ENCODE data around the gene FAM111B. TPM values are rescaled to one million over a fixed set of nuclear protein-coding genes. Genes with fewer than 3 reads are reported as not detected.
"Not testable (repeated sequence)": the region's sequence is repeated elsewhere in the genome, so short reads cannot be mapped to it uniquely, and the experiment has no call there.

FAM111B gene
- total and polyA plus RNA-seq, 8 donors = 0.29 to 37.9 (median 2.5) TPM

GRCh38 chr11:59062602-59063529 is 44.2 kb upstream of the FAM111B start:
- TF ChIP-seq CTCF (IDR thresholded peaks at IDR 0.05) (no peak), EP300 (IDR thresholded peaks at IDR 0.05) (no peak), POLR2AphosphoS5 (IDR thresholded peaks at IDR 0.05) (no peak), POLR2A (IDR thresholded peaks at IDR 0.05) (no peak)
- H3K27me3 ChIP-seq = peaks cover 0 to 59% (median 6%) of the 10 kb centered on the region in 3 donors
- DNase-seq = peak in 1 of 2 donors; percentile 11
- intact Hi-C loops (cut with DNase I; ENCODE audit: low total_unique reads) = no loop called here
- WGBS, 5 donors = 41 to 61% (median 50%) methylated on average over 54 to 56 of the region's 56 CpGs
- H3K27ac ChIP-seq = no peak overlapping the region
- H3K9me3 ChIP-seq = no peaks in the 10 kb centered on the region
- H3K4me1 ChIP-seq = peaks cover 0 to 9% (median 5%) of the 10 kb centered on the region in 4 donors
- no peaks in the 10 kb centered on the region for H3K36me3 ChIP-seq
- no peak overlapping the region for H3K4me3 ChIP-seq

- 75 to 76% (median 75%) methylated on average over 14 of the region's 14 CpGs for WGBS, 5 donors
- intact Hi-C loops (cut with DNase I; ENCODE audit: low total_unique reads) = not testable (repeated sequence)
These were observed 42.9 kb upstream of the FAM111B start for GRCh38 chr11:59063996-59064727.

GRCh38 chr11:59069087-59069486 is 38.0 kb upstream of the FAM111B start:
- Histone ChIP-seq H3K4me1 (no peaks in the 10 kb centered on the region), H3K4me3 (no peak overlapping the region), H3K9me3 (peaks cover 0 to 5% (median 0%) of the 10 kb centered on the region in 4 donors), H3K36me3 (no peaks in the 10 kb centered on the region), H3K27me3 (peaks cover 0 to 23% (median 5%) of the 10 kb centered on the region in 3 donors), H3K27ac (no peak overlapping the region)
- WGBS, 5 donors = 79 to 88% (median 80%) methylated on average over 1 of the region's 1 CpG
- no peak for DNase-seq
- intact Hi-C loops (cut with DNase I; ENCODE audit: low total_unique reads) = no loop called here
- TF ChIP-seq POLR2AphosphoS5 (IDR thresholded peaks at IDR 0.05) = no peak
- no peak for TF ChIP-seq EP300 (IDR thresholded peaks at IDR 0.05)
- no peak for TF ChIP-seq POLR2A (IDR thresholded peaks at IDR 0.05)
- no peak for TF ChIP-seq CTCF (IDR thresholded peaks at IDR 0.05)

More at GRCh38 chr11:59063996-59064727, 42.9 kb upstream of the FAM111B start:
- not testable (repeated sequence) for H3K36me3 ChIP-seq, H3K4me3 ChIP-seq, DNase-seq, H3K27ac ChIP-seq, H3K4me1 ChIP-seq, H3K9me3 ChIP-seq
- H3K27me3 ChIP-seq = peaks cover 0 to 47% (median 6%) of the 10 kb centered on the region in 3 donors

GRCh38 chr11:59076876-59077571 is 30.0 kb upstream of the FAM111B start:
- TF ChIP-seq POLR2A (IDR thresholded peaks at IDR 0.05) = no peak
- TF ChIP-seq CTCF (IDR thresholded peaks at IDR 0.05) = no peak
- TF ChIP-seq POLR2AphosphoS5 (IDR thresholded peaks at IDR 0.05) = no peak
- no peak for TF ChIP-seq EP300 (IDR thresholded peaks at IDR 0.05)
- no peak for DNase-seq
- intact Hi-C loops (cut with DNase I; ENCODE audit: low total_unique reads) = no loop called here
- Histone ChIP-seq H3K27ac (no peak overlapping the region), H3K36me3 (no peaks in the 10 kb centered on the region), H3K9me3 (peaks cover 0 to 5% (median 0%) of the 10 kb centered on the region in 4 donors), H3K27me3 (peaks cover 0 to 12% (median 0%) of the 10 kb centered on the region in 3 donors), H3K4me1 (no peaks in the 10 kb centered on the region), H3K4me3 (no peak overlapping the region)
- 85 to 92% (median 87%) methylated on average over 7 to 8 of the region's 8 CpGs for WGBS, 5 donors

Data from stomach (tissue), 9 donors.